HepG2 (cell line): ENCODE data around the gene NCOA3. TPM values are rescaled to one million over a fixed set of nuclear protein-coding genes. Genes with fewer than 3 reads are reported as not detected.

Experiments
- ATAC-seq: fragments of 200-7000 bp; cut with Tn5 transposase; 3 replicates; pipeline ENCODE4 v1.9.1; 2020; ENCODE audit warnings: mild to moderate bottlenecking, moderate library complexity
- BruUV-seq: library from RNA; stranded (reverse); fragments of 400-500 nt; replicated peaks from 2 replicates; lab custom pipeline; 2021; lab: Mats Ljungman, UMichigan
- CTCF ChIA-PET: fragments of 300-600 bp; formaldehyde crosslinking; extraction: SDS; loops from one replicate; lab custom pipeline; 2021; ENCODE audit warnings: low total read pairs, inconsistent platforms, low intra/inter-chr PET ratio; lab: Yijun Ruan, JAX
- POLR2A ChIA-PET: fragments of 350-600 bp; sonication (Branson Sonifier 250); formaldehyde crosslinking; loops from one replicate; lab custom pipeline; 2020; ENCODE audit warnings: antibody characterized with exemption, inconsistent platforms; lab: Yijun Ruan, JAX
- DNase-seq: peaks from one replicate; pipeline ENCODE4 v3.0.0-alpha.2; 2015; ENCODE audit warnings: low spot score
- FAIRE-seq: peaks from 3 replicates; lab custom pipeline; 2011; peaks lifted over from hg19 to GRCh38; lab: Jason Lieb, UNC
- H2AFZ ChIP-seq: one replicate; pipeline ENCODE4 v1.6.1; 2011; ENCODE audit warnings: low read length, inconsistent platforms
- H3K27ac ChIP-seq: fragments of 300-600 bp; 3 replicates; pipeline ENCODE4 v1.8.0; 2011; ENCODE audit warnings: mixed run types, mild to moderate bottlenecking, mixed read lengths, low read length, inconsistent platforms; ENCODE audit not compliant: insufficient read depth; ENCODE audit errors: extremely low read length
- H3K27me3 ChIP-seq, 2 experiments: fragments of 200-600 bp in 1 of 2; 2 replicates in 1 of 2; 3 replicates in 1 of 2; pipeline versions ENCODE4 v1.6.0 to v1.8.0; 2011; ENCODE audit warnings: low read length in 2 of 2, mild to moderate bottlenecking in 2 of 2, moderate library complexity in 2 of 2, inconsistent platforms in 1 of 2; ENCODE audit not compliant: insufficient read depth in 2 of 2, control insufficient read depth in 1 of 2
- H3K36me3 ChIP-seq, 2 experiments: fragments of 200-600 bp in 1 of 2; replicated peaks in 1 of 2; 2 replicates in 1 of 2; 3 replicates in 1 of 2; pipeline versions ENCODE4 v1.5.1 to v1.8.0; 2011; ENCODE audit warnings: low read length in 2 of 2, inconsistent platforms in 1 of 2; ENCODE audit not compliant: insufficient read depth in 2 of 2, control insufficient read depth in 1 of 2
- H3K4me1 ChIP-seq: 2 replicates; pipeline ENCODE4 v1.5.1; 2012; ENCODE audit warnings: low read length, inconsistent platforms; ENCODE audit not compliant: insufficient read depth
- H3K4me2 ChIP-seq: 2 replicates; pipeline ENCODE4 v1.6.0; 2011; ENCODE audit warnings: low read depth, low read length, inconsistent platforms
- H3K4me3 ChIP-seq, 3 experiments: fragments of 200-600 bp in 1 of 3; sonication (generic), shearing (Covaris generic) in 1 of 3; replicated peaks in 1 of 3; 2 replicates each; pipeline ENCODE4 v1.5.1; 2011 to 2016; ENCODE audit warnings: low read length in 3 of 3, inconsistent platforms in 2 of 3, low read depth in 2 of 3, mild to moderate bottlenecking in 2 of 3, control low read depth in 1 of 3, mixed read lengths in 1 of 3; ENCODE audit not compliant: insufficient read depth in 1 of 3
- H3K79me2 ChIP-seq: one replicate; pipeline ENCODE4 v1.6.1; 2011; ENCODE audit warnings: low read length, inconsistent platforms; ENCODE audit not compliant: insufficient read depth
- H3K9ac ChIP-seq: 2 replicates; pipeline ENCODE4 v1.6.0; 2011; ENCODE audit warnings: mild to moderate bottlenecking, low read depth, low read length, inconsistent platforms; ENCODE audit not compliant: insufficient read depth
- H3K9me3 ChIP-seq: 2 replicates; pipeline ENCODE4 v1.5.1; 2012; ENCODE audit warnings: mild to moderate bottlenecking, low read length
- H4K20me1 ChIP-seq: 2 replicates; pipeline ENCODE4 v1.6.0; 2011; ENCODE audit warnings: inconsistent platforms, mild to moderate bottlenecking, low read length, moderate library complexity; ENCODE audit not compliant: insufficient read depth
- HES4 ChIP-seq: sonication (generic); formaldehyde crosslinking; IDR thresholded peaks from 2 replicates; pipeline ENCODE4 v1.9.0; 2021; ENCODE audit warnings: mild to moderate bottlenecking, missing genetic modification reagents, borderline replicate concordance
- RBM22 ChIP-seq: fragments of 200-400 bp; formaldehyde crosslinking; optimal IDR thresholded peaks from 2 replicates; pipeline ENCODE3; 2017; ENCODE audit warnings: mild to moderate bottlenecking, low read length, moderate library complexity
- THYN1 ChIP-seq: sonication (generic); formaldehyde crosslinking; IDR thresholded peaks from 2 replicates; pipeline ENCODE4 v1.8.1; 2023; ENCODE audit warnings: low read depth, mild to moderate bottlenecking, moderate library complexity, missing genetic modification reagents, borderline replicate concordance
- ZNF205 ChIP-seq: IDR thresholded peaks from 2 replicates; pipeline ENCODE4 v1.6.1; 2018; ENCODE audit warnings: missing biosample characterization, missing genetic modification reagents
- ZNF33A ChIP-seq: sonication (generic); formaldehyde crosslinking; IDR thresholded peaks from 2 replicates; pipeline ENCODE4 v1.5.1; 2020; ENCODE audit warnings: missing genetic modification reagents, mild to moderate bottlenecking, moderate library complexity, borderline replicate concordance
- ZNF547 ChIP-seq: sonication (generic); formaldehyde crosslinking; IDR thresholded peaks from 2 replicates; pipeline ENCODE4 v1.5.1; 2020; ENCODE audit warnings: mild to moderate bottlenecking, missing genetic modification reagents
- WGBS: methylation state at CpG from one replicate; pipeline ENCODE4 v1.1.6; 2017; ENCODE audit warnings: low lambda C conversion rate; 5-methylcytosine and 5-hydroxymethylcytosine counted together
- in situ Hi-C: cut with HindIII; loops from 2 replicates; pipeline ENCODE4 v1.10.0; 2017; ENCODE audit warnings: low pct_unique_long_range_greater_than_20kb; ENCODE audit not compliant: extremely low pct_ligation_motif_present
- intact Hi-C: fragments of 100-400 bp; cut with micrococcal nuclease; formaldehyde crosslinking; loops from one replicate; pipeline ENCODE4 v1.10.0; 2022; ENCODE audit not compliant: unreplicated experiment
- polyA plus RNA-seq, 8 experiments: library from polyadenylated mRNA; depleted of rRNA in 3 of 8; stranded (reverse) in 7 of 8; unstranded in 1 of 8; fragments of >200 nt; fragmentation: Illumina TruSeq in 4 of 8; extraction: Trizol in 4 of 8; gene quantifications; 2 replicates each; pipeline versions ENCODE4 v1.2.1 to v1.2.3, GENCODE V29; 2011 to 2016; ENCODE audit warnings: low read depth in 4 of 8, missing spikeins in 1 of 8, mixed read lengths in 1 of 8; ENCODE audit not compliant: insufficient read depth in 1 of 8
- total RNA-seq, 5 experiments: library from RNA; depleted of rRNA; stranded (reverse); fragments of >200 nt; fragmentation: Illumina TruSeq; extraction: Trizol; gene quantifications; 2 replicates each; pipeline ENCODE4 v1.2.3, GENCODE V29; 2016; ENCODE audit warnings: low read depth in 1 of 5
- TF ChIP-seq, protein P1 (sequence below): sonication (generic); formaldehyde crosslinking; IDR thresholded peaks from 2 replicates; pipeline ENCODE4 v1.5.0; 2020; ENCODE audit warnings: missing genetic modification reagents

NCOA3 gene
- total and polyA plus RNA-seq, 2 of the 13 experiments (the other 11 are each of a cell fraction or from before 2014, with no cell fraction given) = 35.0 to 56.8 TPM

DNA sequence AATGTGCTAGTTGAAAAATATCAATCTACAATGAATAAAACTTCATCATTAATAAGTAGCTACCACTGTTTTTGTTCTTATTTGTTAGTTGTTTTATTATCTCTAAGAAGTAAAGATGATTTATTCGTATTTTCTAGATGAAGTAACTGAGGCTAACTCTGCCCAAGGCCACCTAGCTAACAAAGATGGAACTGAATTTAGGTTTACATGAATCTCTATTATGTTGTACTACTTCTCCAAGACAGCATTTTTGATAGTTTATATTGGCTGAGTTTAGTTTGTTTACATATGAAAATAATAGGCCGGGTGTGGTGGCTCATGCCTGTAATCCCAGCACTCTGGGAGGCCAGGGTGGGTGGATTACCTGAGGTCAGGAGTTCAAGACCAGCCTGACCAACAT, 121.5 kb downstream of the NCOA3 start (continued):
- TF ChIP-seq, protein P1, sequence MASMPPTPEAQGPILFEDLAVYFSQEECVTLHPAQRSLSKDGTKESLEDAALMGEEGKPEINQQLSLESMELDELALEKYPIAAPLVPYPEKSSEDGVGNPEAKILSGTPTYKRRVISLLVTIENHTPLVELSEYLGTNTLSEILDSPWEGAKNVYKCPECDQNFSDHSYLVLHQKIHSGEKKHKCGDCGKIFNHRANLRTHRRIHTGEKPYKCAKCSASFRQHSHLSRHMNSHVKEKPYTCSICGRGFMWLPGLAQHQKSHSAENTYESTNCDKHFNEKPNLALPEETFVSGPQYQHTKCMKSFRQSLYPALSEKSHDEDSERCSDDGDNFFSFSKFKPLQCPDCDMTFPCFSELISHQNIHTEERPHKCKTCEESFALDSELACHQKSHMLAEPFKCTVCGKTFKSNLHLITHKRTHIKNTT (CRISPR knock-in tag) = no peak
- TF ChIP-seq ZNF33A (CRISPR knock-in tag) (no peak), THYN1 (CRISPR knock-in tag) (no peak), ZNF547 (CRISPR knock-in tag) (no peak), ZNF205 (CRISPR knock-in tag) (no peak)
- TF ChIP-seq, all 625 proteins: peak for 0

GRCh38 chr20:47627540-47627939, 125.9 kb downstream of the NCOA3 start:
- TSS peak; percentile 4 for BruUV-seq
- 88% methylated on average over 4 of the region's 4 CpGs for WGBS
- Histone ChIP-seq H2AFZ (no peak overlapping the region), H3K9me3 (no peaks in the 10 kb centered on the region), H4K20me1 (no peaks in the 10 kb centered on the region), H3K4me3 (no peak overlapping the region), H3K36me3 (peaks cover 27 to 85% of the 10 kb centered on the region in 2 experiments), H3K9ac (no peak overlapping the region), H3K79me2 (no peaks in the 10 kb centered on the region), H3K4me1 (no peaks in the 10 kb centered on the region), H3K27ac (no peak overlapping the region), H3K27me3 (no peaks in the 10 kb centered on the region), H3K4me2 (no peak overlapping the region)
- DNase-seq = no peak
- FAIRE-seq = no peak
- TF ChIP-seq HES4 (CRISPR knock-in tag) = no peak
- TF ChIP-seq RBM22 = peak; percentile 58
- no peak for ATAC-seq
- POLR2A ChIA-PET = no interaction called here
- CTCF ChIA-PET = no interaction called here
- in situ Hi-C loops (loop anchor here (10.0 kb wide), 1 partner anchor 433 kb away; no protein-coding TSS in a partner anchor), intact Hi-C loops (no loop called here)
